Measurements from ENCODE around the gene ITPKA. TPM values are rescaled to one million over a fixed set of nuclear protein-coding genes. Genes with fewer than 3 reads are reported as not detected.
A peak's percentile ranks its signal among the peaks of the same experiment; 100 is the strongest.

The ITPKA gene
- total RNA-seq, 1 donor from 2014 or later: not detected

- Mint-ChIP-seq H3K9me3 (peaks cover 6% of the 10 kb centered on the region), H3K36me3 (no peaks in the 10 kb centered on the region), H3K27ac (no peak overlapping the region), H3K4me3 (peak overlapping the region; percentile 74), H3K4me1 (peaks cover 8% of the 10 kb centered on the region), H3K27me3 (ENCODE audit: insufficient read depth, low read depth) (peaks cover 86% of the 10 kb centered on the region)
- peak; percentile 99 for TF ChIP-seq EZH2 (IDR thresholded peaks at IDR 0.05)
- no peak for TF ChIP-seq CTCF (IDR thresholded peaks at IDR 0.05)
- TF ChIP-seq EZH2phosphoT487 (IDR thresholded peaks at IDR 0.05): peak; percentile 96
- Histone ChIP-seq H3F3A (ENCODE audit: low read depth) (peaks cover 4% of the 10 kb centered on the region), H2AFZ (replicated peaks) (no peak overlapping the region), H4K20me1 (ENCODE audit: low read depth) (peaks cover 56% of the 10 kb centered on the region), H3K4me2 (peak overlapping the region; percentile 69), H3K27ac (no peak overlapping the region), H3K27me3 (peaks cover 100% of the 10 kb centered on the region), H3K4me1 (peaks cover 21% of the 10 kb centered on the region), H3K4me3 (peak overlapping the region; percentile 29), H3K9me3 (ENCODE audit: low read depth) (no peaks in the 10 kb centered on the region), H3K79me2 (ENCODE audit: low read depth) (no peaks in the 10 kb centered on the region), H3K9ac (no peak overlapping the region), H3K36me3 (no peaks in the 10 kb centered on the region)
- peak; percentile 56 for DNase-seq (ENCODE audit: low spot score)
Observed at GRCh38 chr15:41501931-41502794, 8.5 kb downstream of the ITPKA start.

GRCh38 chr15:41502795-41503668 lies 9.4 kb downstream of the ITPKA start:
- H3K9me3 ChIP-seq (ENCODE audit: low read depth): no peaks in the 10 kb centered on the region
- peaks cover 8% of the 10 kb centered on the region for H3K4me1 Mint-ChIP-seq
- H4K20me1 ChIP-seq (ENCODE audit: low read depth): peaks cover 48% of the 10 kb centered on the region
- peak; percentile 81 for TF ChIP-seq EZH2 (IDR thresholded peaks at IDR 0.05)
- peak; percentile 79 for TF ChIP-seq EZH2phosphoT487 (IDR thresholded peaks at IDR 0.05)
- no peak for TF ChIP-seq CTCF (IDR thresholded peaks at IDR 0.05)
- peaks cover 6% of the 10 kb centered on the region for H3K9me3 Mint-ChIP-seq
- H3K27me3 Mint-ChIP-seq (ENCODE audit: insufficient read depth, low read depth): peaks cover 85% of the 10 kb centered on the region
- peaks cover 100% of the 10 kb centered on the region for H3K27me3 ChIP-seq
- peak overlapping the region; percentile 29 for H3K4me3 ChIP-seq
- no peaks in the 10 kb centered on the region for H3K36me3 ChIP-seq
- peaks cover 4% of the 10 kb centered on the region for H3F3A ChIP-seq (ENCODE audit: low read depth)
- peak; percentile 75 for DNase-seq (ENCODE audit: low spot score)
- peaks cover 21% of the 10 kb centered on the region for H3K4me1 ChIP-seq
- H3K79me2 ChIP-seq (ENCODE audit: low read depth): no peaks in the 10 kb centered on the region
- H3K4me3 Mint-ChIP-seq: peak overlapping the region; percentile 74
- H3K4me2 ChIP-seq: peak overlapping the region; percentile 69
- H3K27ac ChIP-seq: no peak overlapping the region
- H3K9ac ChIP-seq: no peak overlapping the region
- H2AFZ ChIP-seq (replicated peaks): no peak overlapping the region
- no peaks in the 10 kb centered on the region for H3K36me3 Mint-ChIP-seq
- no peak overlapping the region for H3K27ac Mint-ChIP-seq

- no peak for TF ChIP-seq EZH2 (IDR thresholded peaks at IDR 0.05)
- TF ChIP-seq EZH2phosphoT487 (IDR thresholded peaks at IDR 0.05): no peak
- no peak for TF ChIP-seq CTCF (IDR thresholded peaks at IDR 0.05)
- Histone ChIP-seq H3K4me2 (no peak overlapping the region), H3K9ac (no peak overlapping the region), H3K36me3 (no peaks in the 10 kb centered on the region), H3K4me1 (peaks cover 21% of the 10 kb centered on the region), H3F3A (ENCODE audit: low read depth) (peaks cover 4% of the 10 kb centered on the region), H4K20me1 (ENCODE audit: low read depth) (peaks cover 46% of the 10 kb centered on the region), H3K27me3 (peaks cover 100% of the 10 kb centered on the region), H3K4me3 (no peak overlapping the region), H3K79me2 (ENCODE audit: low read depth) (no peaks in the 10 kb centered on the region), H2AFZ (replicated peaks) (no peak overlapping the region), H3K27ac (no peak overlapping the region), H3K9me3 (ENCODE audit: low read depth) (no peaks in the 10 kb centered on the region)
- H3K27ac Mint-ChIP-seq: no peak overlapping the region
- DNase-seq (ENCODE audit: low spot score): no peak
- H3K36me3 Mint-ChIP-seq: no peaks in the 10 kb centered on the region
- H3K4me3 Mint-ChIP-seq: peak overlapping the region; percentile 74
- peaks cover 8% of the 10 kb centered on the region for H3K4me1 Mint-ChIP-seq
- peaks cover 6% of the 10 kb centered on the region for H3K9me3 Mint-ChIP-seq
- peaks cover 82% of the 10 kb centered on the region for H3K27me3 Mint-ChIP-seq (ENCODE audit: insufficient read depth, low read depth)
Observed at GRCh38 chr15:41503669-41504010, 10.0 kb downstream of the ITPKA start.

Data from neural progenitor cell (in vitro differentiated cells).